ENCODE results near the gene CCDC33.
A peak's percentile ranks its signal among the peaks of the same experiment; 100 is the strongest.

The CCDC33 gene

GRCh38 chr15:74362482-74362881 lies 126.4 kb downstream of the CCDC33 start:
- H3K4me3 ChIP-seq (ENCODE audit: low read depth, low read length), result no peak overlapping the region
- TF ChIP-seq CTCF (conservative IDR thresholded peaks at IDR 0.05; ENCODE audit: low read depth, low read length), result no peak
- no peak for DNase-seq (ENCODE audit: low read depth)

GRCh38 chr15:74364936-74365597 lies 128.9 kb downstream of the CCDC33 start:
- peak overlapping the region; percentile 69 for H3K4me3 ChIP-seq (ENCODE audit: low read depth, low read length)
- no peak for TF ChIP-seq CTCF (conservative IDR thresholded peaks at IDR 0.05; ENCODE audit: low read depth, low read length)
- no peak for DNase-seq (ENCODE audit: low read depth)

- TF ChIP-seq CTCF (conservative IDR thresholded peaks at IDR 0.05; ENCODE audit: low read depth, low read length), result no peak
- DNase-seq (ENCODE audit: low read depth), result peak; percentile 68
- peak overlapping the region; percentile 69 for H3K4me3 ChIP-seq (ENCODE audit: low read depth, low read length)
These were observed 129.7 kb downstream of the CCDC33 start for GRCh38 chr15:74365598-74366445.

GRCh38 chr15:74367296-74367854 lies 131.2 kb downstream of the CCDC33 start, which contains the start of gene CYP11A1:
CYP11A1 (minus strand) TSS chr15:74367646; CDS start chr15:74367585, 61 bp downstream.
- no peak for TF ChIP-seq CTCF (conservative IDR thresholded peaks at IDR 0.05; ENCODE audit: low read depth, low read length)
- no peak for DNase-seq (ENCODE audit: low read depth)
- H3K4me3 ChIP-seq (ENCODE audit: low read depth, low read length), result no peak within 1 kb of the TSS

- TF ChIP-seq CTCF (conservative IDR thresholded peaks at IDR 0.05; ENCODE audit: low read depth, low read length), result no peak
- no peak overlapping the region for H3K4me3 ChIP-seq (ENCODE audit: low read depth, low read length)
- no peak for DNase-seq (ENCODE audit: low read depth)
These were observed 132.0 kb downstream of the CCDC33 start for GRCh38 chr15:74368121-74368520.

- no peak for DNase-seq (ENCODE audit: low read depth)
- no peak for TF ChIP-seq CTCF (conservative IDR thresholded peaks at IDR 0.05; ENCODE audit: low read depth, low read length)
- H3K4me3 ChIP-seq (ENCODE audit: low read depth, low read length), result no peak overlapping the region
These were observed 133.1 kb downstream of the CCDC33 start for GRCh38 chr15:74369084-74369745.
